Kidney epithelial cell (primary cell): ENCODE measurements around the gene DHRSX. TPM values are rescaled to one million over a fixed set of nuclear protein-coding genes. Genes with fewer than 3 reads are reported as not detected.
"Not testable (repeated sequence)": the region's sequence is repeated elsewhere in the genome, so short reads cannot be mapped to it uniquely, and the experiment has no call there.

Source experiments
- DNase-seq: peaks from one replicate; pipeline ENCODE4 v3.0.0-alpha.2; 2010; ENCODE audit warnings: low read depth
- H3K27me3 ChIP-seq: 2 replicates; pipeline ENCODE4 v1.6.0; 2011; ENCODE audit warnings: low read length; ENCODE audit not compliant: control insufficient read depth, insufficient read depth
- H3K36me3 ChIP-seq: 2 replicates; pipeline ENCODE4 v1.5.1; 2011; ENCODE audit warnings: low read length; ENCODE audit not compliant: control insufficient read depth, insufficient read depth
- H3K4me3 ChIP-seq: 2 replicates; pipeline ENCODE4 v1.5.1; 2011; ENCODE audit warnings: low read depth, mild to moderate bottlenecking, control low read depth, low read length
- CTCF ChIP-seq: IDR thresholded peaks from 2 replicates; pipeline ENCODE4 v1.5.1; 2011; ENCODE audit warnings: mild to moderate bottlenecking, moderate library complexity, low read length, control low read depth, inconsistent platforms; ENCODE audit not compliant: insufficient read depth, poor library complexity, severe bottlenecking
- total RNA-seq: library from RNA; depleted of rRNA; stranded (reverse); fragments of >200 nt; gene quantifications from 2 replicates; pipeline ENCODE4 v1.2.3, GENCODE V29; 2015

DHRSX gene
- total RNA-seq, 1 donor from 2014 or later, result 31.2 TPM

GRCh38 chrX:2351999-2352995 lies 148.5 kb downstream of the DHRSX start:
- no peaks in the 10 kb centered on the region for H3K27me3 ChIP-seq
- peak; percentile 67 for DNase-seq
- no peak overlapping the region for H3K4me3 ChIP-seq
- TF ChIP-seq CTCF, result no peak
- H3K36me3 ChIP-seq, result no peaks in the 10 kb centered on the region

- DNase-seq, result peak; percentile 32
Observed at GRCh38 chrX:2351321-2351720, 149.5 kb downstream of the DHRSX start.

GRCh38 chrX:2350703-2351102 lies 150.1 kb downstream of the DHRSX start:
- H3K4me3 ChIP-seq, H3K27me3 ChIP-seq, H3K36me3 ChIP-seq, DNase-seq: not testable (repeated sequence)

More at GRCh38 chrX:2351321-2351720, 149.5 kb downstream of the DHRSX start:
- H3K4me3 ChIP-seq, result no peak overlapping the region
- H3K36me3 ChIP-seq, result no peaks in the 10 kb centered on the region
- no peaks in the 10 kb centered on the region for H3K27me3 ChIP-seq
- TF ChIP-seq CTCF, result no peak

GRCh38 chrX:2350036-2350435 lies 150.7 kb downstream of the DHRSX start:
- not testable (repeated sequence) for H3K36me3 ChIP-seq, H3K27me3 ChIP-seq, DNase-seq, H3K4me3 ChIP-seq

- no peak for TF ChIP-seq CTCF
Observed at GRCh38 chrX:2348211-2348610, 152.6 kb downstream of the DHRSX start.

GRCh38 chrX:2346158-2346557 lies 154.6 kb downstream of the DHRSX start:
- Histone ChIP-seq H3K27me3 (no peaks in the 10 kb centered on the region), H3K4me3 (no peak overlapping the region), H3K36me3 (no peaks in the 10 kb centered on the region)
- DNase-seq, result no peak
- no peak for TF ChIP-seq CTCF

More at GRCh38 chrX:2348211-2348610, 152.6 kb downstream of the DHRSX start:
- no peak for DNase-seq
- H3K27me3 ChIP-seq, result no peaks in the 10 kb centered on the region
- H3K36me3 ChIP-seq, result no peaks in the 10 kb centered on the region
- H3K4me3 ChIP-seq, result no peak overlapping the region

- no peak for TF ChIP-seq CTCF
- H3K4me3 ChIP-seq, result no peak overlapping the region
- H3K27me3 ChIP-seq, result no peaks in the 10 kb centered on the region
- no peak for DNase-seq
- H3K36me3 ChIP-seq, result no peaks in the 10 kb centered on the region
Observed at GRCh38 chrX:2345562-2345961, 155.2 kb downstream of the DHRSX start.
